ENCODE measurements around the gene POTEJ. TPM values are rescaled to one million over a fixed set of nuclear protein-coding genes. Genes with fewer than 3 reads are reported as not detected.
"Not testable (repeated sequence)": the region's sequence is repeated elsewhere in the genome, so short reads cannot be mapped to it uniquely, and the experiment has no call there.

The POTEJ gene
- total RNA-seq: under 1 TPM in 1 of 2 donors, not detected in 1; 0.17 TPM

- H3K9ac ChIP-seq (ENCODE audit: low read depth in 2 of 2, low read length in 2 of 2); H3K4me1 ChIP-seq; DNase-seq; H3K36me3 ChIP-seq; H3K4me3 ChIP-seq; H3K27ac ChIP-seq; intact Hi-C loops (cut with DNase I); H3K27me3 ChIP-seq; H3K9me3 ChIP-seq: not testable (repeated sequence)
Measured at GRCh38 chr2:130611140-130611539, at the start of gene POTEJ. Gene POTEJ, plus strand, starts transcription at chr2:130611440. Its CDS starts 93 bp downstream, at chr2:130611533.

DNA sequence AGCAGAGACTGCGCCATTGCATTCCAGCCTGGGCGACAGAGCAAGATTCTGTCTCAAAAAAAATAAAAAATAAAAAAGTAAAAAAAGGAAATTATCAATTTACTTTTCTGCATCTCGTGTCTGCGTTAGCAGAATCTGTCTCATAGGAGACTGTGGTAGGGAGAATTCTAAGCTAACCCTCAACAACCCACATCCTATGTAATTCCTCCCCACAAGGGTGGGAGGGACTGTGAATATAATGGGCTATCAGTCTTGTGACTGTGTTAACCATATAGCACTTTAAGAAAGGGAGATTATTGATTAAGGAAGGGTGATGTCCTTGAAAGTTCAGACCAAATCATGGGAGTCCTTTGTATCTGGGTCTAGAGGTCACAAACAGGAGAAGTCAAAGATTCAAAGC, 45.1 kb upstream of the POTEJ start:
- DNase-seq; H3K27ac ChIP-seq; H3K4me1 ChIP-seq; H3K27me3 ChIP-seq; H3K36me3 ChIP-seq; H3K9me3 ChIP-seq; H3K4me3 ChIP-seq; intact Hi-C loops (cut with DNase I); H3K9ac ChIP-seq (ENCODE audit: low read depth in 2 of 2, low read length in 2 of 2): not testable (repeated sequence)

DNA sequence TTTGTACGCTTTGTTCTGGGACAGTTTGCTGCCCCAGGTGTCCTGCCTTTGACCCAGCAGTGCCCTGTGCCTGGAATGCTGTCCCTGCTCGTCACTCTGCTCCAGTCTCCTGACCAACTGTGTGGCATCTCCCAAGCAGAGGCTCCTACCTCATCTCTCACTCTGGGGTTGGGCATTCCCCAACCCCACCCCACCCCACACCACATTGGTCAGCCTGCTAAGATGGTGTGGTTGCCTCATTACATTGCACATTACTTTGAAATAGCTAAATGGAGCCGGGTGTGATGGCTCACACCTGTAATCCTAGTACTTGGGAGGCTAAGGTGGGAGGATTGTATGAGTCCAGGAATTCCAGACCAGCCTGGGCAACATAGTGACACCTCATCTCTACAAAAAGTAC, 39.3 kb upstream of the POTEJ start:
- H3K4me3 ChIP-seq; H3K36me3 ChIP-seq; intact Hi-C loops (cut with DNase I); H3K27ac ChIP-seq; DNase-seq; H3K4me1 ChIP-seq; H3K27me3 ChIP-seq; H3K9ac ChIP-seq (ENCODE audit: low read depth in 2 of 2, low read length in 2 of 2); H3K9me3 ChIP-seq: not testable (repeated sequence)

DNA sequence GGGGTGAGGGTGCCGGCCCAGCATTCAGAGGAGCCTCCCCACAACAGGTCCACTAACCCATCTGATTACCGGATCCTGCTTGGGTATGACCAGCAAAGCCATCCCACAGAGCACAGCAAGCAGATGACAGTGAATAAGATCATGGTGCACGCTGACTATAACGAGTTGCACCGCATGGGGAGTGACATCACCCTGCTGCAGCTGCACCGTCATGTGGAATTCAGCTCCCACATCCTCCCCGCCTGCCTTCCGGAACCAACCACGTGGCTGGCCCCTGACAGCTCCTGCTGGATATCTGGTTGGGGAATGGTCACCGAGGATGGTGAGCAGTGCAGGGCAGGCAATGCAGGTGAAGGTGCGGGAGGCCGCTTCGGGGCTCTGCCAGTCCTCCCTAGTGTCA, 37.0 kb upstream of the POTEJ start:
- H3K9me3 ChIP-seq; H3K9ac ChIP-seq (ENCODE audit: low read depth in 2 of 2, low read length in 2 of 2); H3K27me3 ChIP-seq; H3K4me3 ChIP-seq; intact Hi-C loops (cut with DNase I); H3K4me1 ChIP-seq; H3K36me3 ChIP-seq; H3K27ac ChIP-seq; DNase-seq: not testable (repeated sequence)

GRCh38 chr2:130576209-130576784, 34.9 kb upstream of the POTEJ start:
- H3K9me3 ChIP-seq; H3K27ac ChIP-seq; H3K27me3 ChIP-seq; H3K4me3 ChIP-seq; H3K36me3 ChIP-seq; intact Hi-C loops (cut with DNase I); H3K4me1 ChIP-seq; DNase-seq; H3K9ac ChIP-seq (ENCODE audit: low read depth in 2 of 2, low read length in 2 of 2): not testable (repeated sequence)

DNA sequence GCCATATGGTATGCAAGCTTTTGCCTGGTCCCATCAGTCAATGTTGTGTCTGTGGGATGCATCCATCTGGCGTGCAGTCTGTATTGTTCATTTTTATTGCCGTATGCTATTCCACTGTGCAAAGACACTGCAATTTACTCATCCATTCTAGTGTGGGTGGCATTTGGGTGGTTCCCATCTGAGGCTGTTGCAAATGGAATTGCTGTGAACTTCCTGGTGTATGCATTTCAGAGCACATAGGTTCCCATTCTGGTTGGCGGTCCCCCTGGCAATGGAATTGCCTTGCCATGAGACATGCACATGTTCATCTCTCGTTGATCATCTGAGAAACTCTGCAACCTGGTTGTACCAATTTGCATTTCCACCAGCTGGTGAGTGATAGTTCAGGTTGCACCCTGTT, 33.7 kb upstream of the POTEJ start:
- H3K9me3 ChIP-seq; H3K27ac ChIP-seq; H3K9ac ChIP-seq (ENCODE audit: low read depth in 2 of 2, low read length in 2 of 2); H3K36me3 ChIP-seq; H3K4me3 ChIP-seq; DNase-seq; H3K27me3 ChIP-seq; intact Hi-C loops (cut with DNase I); H3K4me1 ChIP-seq: not testable (repeated sequence)

DNA sequence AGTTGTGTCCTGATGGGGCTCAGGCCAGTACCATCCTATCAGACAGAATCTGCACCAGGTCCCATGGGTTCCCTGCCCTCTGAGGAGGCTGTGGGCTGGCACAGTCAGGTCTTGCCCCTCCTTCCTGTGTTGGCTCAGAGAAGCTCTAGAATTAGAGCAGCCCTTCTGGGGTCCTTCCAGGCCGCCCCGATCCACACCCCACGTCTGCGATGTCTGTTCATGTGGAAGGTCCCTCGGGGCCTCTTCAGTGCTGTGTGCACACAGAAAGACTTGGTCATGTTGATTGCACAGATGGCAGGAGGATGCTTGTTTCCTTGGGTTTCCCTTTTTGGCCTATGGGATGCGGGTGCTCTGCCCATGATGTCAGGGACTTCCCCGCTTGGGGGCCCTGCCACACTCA, 32.1 kb upstream of the POTEJ start:
- H3K9me3 ChIP-seq; H3K27ac ChIP-seq; H3K4me3 ChIP-seq; H3K4me1 ChIP-seq; H3K9ac ChIP-seq (ENCODE audit: low read depth in 2 of 2, low read length in 2 of 2); intact Hi-C loops (cut with DNase I); DNase-seq; H3K27me3 ChIP-seq; H3K36me3 ChIP-seq: not testable (repeated sequence)

DNA sequence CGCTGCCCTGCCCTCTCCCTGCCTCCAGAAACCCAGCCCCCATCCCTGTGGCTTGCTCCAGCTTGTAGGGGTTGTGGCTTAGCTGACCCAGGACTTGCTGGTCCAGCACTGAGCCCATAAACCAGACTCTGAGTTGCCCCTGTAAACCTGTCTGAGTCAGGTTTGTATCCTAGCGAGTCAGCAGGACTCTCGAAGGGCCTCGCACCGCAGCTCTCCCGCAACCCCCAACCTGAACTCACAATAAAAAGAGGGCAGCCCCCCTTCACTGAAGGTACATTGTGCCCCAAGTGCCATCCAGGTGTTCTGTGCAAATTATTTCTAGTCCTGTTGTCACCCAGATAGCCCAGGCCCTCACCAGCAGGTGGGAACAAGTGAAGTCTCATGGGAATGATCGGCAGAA, 29.7 kb upstream of the POTEJ start:
- H3K27me3 ChIP-seq; intact Hi-C loops (cut with DNase I); DNase-seq; H3K4me3 ChIP-seq; H3K4me1 ChIP-seq; H3K27ac ChIP-seq; H3K9ac ChIP-seq (ENCODE audit: low read depth in 2 of 2, low read length in 2 of 2); H3K36me3 ChIP-seq; H3K9me3 ChIP-seq: not testable (repeated sequence)

DNA sequence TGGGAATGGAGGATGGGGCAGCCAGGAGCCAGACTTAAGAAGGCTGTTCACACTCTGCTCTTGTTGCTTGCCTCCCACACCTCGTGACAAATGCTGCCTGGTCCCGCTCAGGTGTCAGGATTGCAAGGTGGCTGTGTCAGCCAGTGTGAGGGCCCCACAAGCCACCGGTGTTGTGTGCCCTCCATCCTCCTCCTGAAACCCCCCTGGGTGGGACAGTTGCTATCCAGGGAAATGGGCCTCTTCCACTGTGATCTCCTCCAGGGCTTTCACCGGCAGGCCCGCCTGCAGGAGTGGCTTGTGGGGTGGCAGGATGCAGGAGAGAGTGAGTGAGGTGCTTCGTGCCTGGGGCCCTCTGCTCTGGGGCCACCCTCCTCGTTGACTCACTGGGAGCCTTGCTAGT, 28.3 kb upstream of the POTEJ start:
- H3K36me3 ChIP-seq; DNase-seq; H3K27me3 ChIP-seq; H3K27ac ChIP-seq; H3K9ac ChIP-seq (ENCODE audit: low read depth in 2 of 2, low read length in 2 of 2); H3K4me1 ChIP-seq; H3K9me3 ChIP-seq; H3K4me3 ChIP-seq; intact Hi-C loops (cut with DNase I): not testable (repeated sequence)

- not testable (repeated sequence) for H3K9me3 ChIP-seq, H3K4me3 ChIP-seq
Measured at GRCh38 chr2:130583582-130583981, 27.7 kb upstream of the POTEJ start.

GRCh38 chr2:130584726-130585125, 26.5 kb upstream of the POTEJ start:
- H3K4me3 ChIP-seq; H3K4me1 ChIP-seq; H3K9me3 ChIP-seq; H3K27me3 ChIP-seq; H3K9ac ChIP-seq (ENCODE audit: low read depth in 2 of 2, low read length in 2 of 2); intact Hi-C loops (cut with DNase I); H3K27ac ChIP-seq; DNase-seq; H3K36me3 ChIP-seq: not testable (repeated sequence)

More at GRCh38 chr2:130583582-130583981, 27.7 kb upstream of the POTEJ start:
- H3K4me1 ChIP-seq; H3K27me3 ChIP-seq; H3K27ac ChIP-seq; DNase-seq; H3K36me3 ChIP-seq; intact Hi-C loops (cut with DNase I); H3K9ac ChIP-seq (ENCODE audit: low read depth in 2 of 2, low read length in 2 of 2): not testable (repeated sequence)

GRCh38 chr2:130588688-130589458, 22.4 kb upstream of the POTEJ start:
- H3K27ac ChIP-seq; H3K9ac ChIP-seq (ENCODE audit: low read depth in 2 of 2, low read length in 2 of 2); H3K4me1 ChIP-seq; H3K27me3 ChIP-seq; intact Hi-C loops (cut with DNase I); H3K9me3 ChIP-seq; H3K36me3 ChIP-seq; DNase-seq; H3K4me3 ChIP-seq: not testable (repeated sequence)

GRCh38 chr2:130590170-130590841, 20.9 kb upstream of the POTEJ start:
- H3K27ac ChIP-seq; H3K27me3 ChIP-seq; H3K9me3 ChIP-seq; intact Hi-C loops (cut with DNase I); DNase-seq; H3K4me1 ChIP-seq; H3K36me3 ChIP-seq; H3K4me3 ChIP-seq; H3K9ac ChIP-seq (ENCODE audit: low read depth in 2 of 2, low read length in 2 of 2): not testable (repeated sequence)
